Right lobe of liver (tissue), 4 donors: ENCODE data around the gene NFKBIZ.

Source experiments
- CTCF ChIP-seq, 4 donors: fragments of 200-600 bp in 3 of 4; fragments of 450-650 bp in 1 of 4; IDR thresholded peaks; one replicate each; pipeline versions ENCODE4 v1.5.1 to v1.8.0; 2016 to 2022; ENCODE audit warnings: antibody characterized with exemption in 4 of 4, mild to moderate bottlenecking in 2 of 4
- POLR2A ChIP-seq: fragments of 450-650 bp; IDR thresholded peaks from one replicate; pipeline ENCODE4 v1.6.1; 2017; ENCODE audit warnings: antibody characterized with exemption, mild to moderate bottlenecking
- donor health status: DM: no; HTN: no; CAD: no.
- donor health status: DM: no; HTN: no; CAD: no.
- donor health status: DM: no; HTN: yes; CAD: no.

GRCh38 chr3:101813817-101814440 is 35.4 kb upstream of the NFKBIZ start:
- TF ChIP-seq CTCF (IDR thresholded peaks at IDR 0.05) (peak; percentile 57 to 70 (median 63)), POLR2A (no peak)
